Left renal pelvis (tissue), 4 donors: ENCODE results near the gene INTS4. TPM values are rescaled to one million over a fixed set of nuclear protein-coding genes. Genes with fewer than 3 reads are reported as not detected.
"Not testable (repeated sequence)": the region's sequence is repeated elsewhere in the genome, so short reads cannot be mapped to it uniquely, and the experiment has no call there.

ENCODE experiments used
- DNase-seq, 4 donors: peaks; one replicate each; pipeline ENCODE4 v3.0.0-alpha.2; 2013; ENCODE audit warnings: low read depth in 4 of 4, low spot score in 3 of 4
- polyA plus RNA-seq, 4 donors: library from polyadenylated mRNA; unstranded; fragments of 120-200 nt; gene quantifications; one replicate each; pipeline ENCODE4 v1.2.1, GENCODE V29; 2013; ENCODE audit not compliant: insufficient read length in 4 of 4

INTS4 gene, protein sequence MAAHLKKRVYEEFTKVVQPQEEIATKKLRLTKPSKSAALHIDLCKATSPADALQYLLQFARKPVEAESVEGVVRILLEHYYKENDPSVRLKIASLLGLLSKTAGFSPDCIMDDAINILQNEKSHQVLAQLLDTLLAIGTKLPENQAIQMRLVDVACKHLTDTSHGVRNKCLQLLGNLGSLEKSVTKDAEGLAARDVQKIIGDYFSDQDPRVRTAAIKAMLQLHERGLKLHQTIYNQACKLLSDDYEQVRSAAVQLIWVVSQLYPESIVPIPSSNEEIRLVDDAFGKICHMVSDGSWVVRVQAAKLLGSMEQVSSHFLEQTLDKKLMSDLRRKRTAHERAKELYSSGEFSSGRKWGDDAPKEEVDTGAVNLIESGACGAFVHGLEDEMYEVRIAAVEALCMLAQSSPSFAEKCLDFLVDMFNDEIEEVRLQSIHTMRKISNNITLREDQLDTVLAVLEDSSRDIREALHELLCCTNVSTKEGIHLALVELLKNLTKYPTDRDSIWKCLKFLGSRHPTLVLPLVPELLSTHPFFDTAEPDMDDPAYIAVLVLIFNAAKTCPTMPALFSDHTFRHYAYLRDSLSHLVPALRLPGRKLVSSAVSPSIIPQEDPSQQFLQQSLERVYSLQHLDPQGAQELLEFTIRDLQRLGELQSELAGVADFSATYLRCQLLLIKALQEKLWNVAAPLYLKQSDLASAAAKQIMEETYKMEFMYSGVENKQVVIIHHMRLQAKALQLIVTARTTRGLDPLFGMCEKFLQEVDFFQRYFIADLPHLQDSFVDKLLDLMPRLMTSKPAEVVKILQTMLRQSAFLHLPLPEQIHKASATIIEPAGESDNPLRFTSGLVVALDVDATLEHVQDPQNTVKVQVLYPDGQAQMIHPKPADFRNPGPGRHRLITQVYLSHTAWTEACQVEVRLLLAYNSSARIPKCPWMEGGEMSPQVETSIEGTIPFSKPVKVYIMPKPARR
- 10 to 100 TPM; 30.5 to 52.4 (median 42.9) TPM for polyA plus RNA-seq

DNA sequence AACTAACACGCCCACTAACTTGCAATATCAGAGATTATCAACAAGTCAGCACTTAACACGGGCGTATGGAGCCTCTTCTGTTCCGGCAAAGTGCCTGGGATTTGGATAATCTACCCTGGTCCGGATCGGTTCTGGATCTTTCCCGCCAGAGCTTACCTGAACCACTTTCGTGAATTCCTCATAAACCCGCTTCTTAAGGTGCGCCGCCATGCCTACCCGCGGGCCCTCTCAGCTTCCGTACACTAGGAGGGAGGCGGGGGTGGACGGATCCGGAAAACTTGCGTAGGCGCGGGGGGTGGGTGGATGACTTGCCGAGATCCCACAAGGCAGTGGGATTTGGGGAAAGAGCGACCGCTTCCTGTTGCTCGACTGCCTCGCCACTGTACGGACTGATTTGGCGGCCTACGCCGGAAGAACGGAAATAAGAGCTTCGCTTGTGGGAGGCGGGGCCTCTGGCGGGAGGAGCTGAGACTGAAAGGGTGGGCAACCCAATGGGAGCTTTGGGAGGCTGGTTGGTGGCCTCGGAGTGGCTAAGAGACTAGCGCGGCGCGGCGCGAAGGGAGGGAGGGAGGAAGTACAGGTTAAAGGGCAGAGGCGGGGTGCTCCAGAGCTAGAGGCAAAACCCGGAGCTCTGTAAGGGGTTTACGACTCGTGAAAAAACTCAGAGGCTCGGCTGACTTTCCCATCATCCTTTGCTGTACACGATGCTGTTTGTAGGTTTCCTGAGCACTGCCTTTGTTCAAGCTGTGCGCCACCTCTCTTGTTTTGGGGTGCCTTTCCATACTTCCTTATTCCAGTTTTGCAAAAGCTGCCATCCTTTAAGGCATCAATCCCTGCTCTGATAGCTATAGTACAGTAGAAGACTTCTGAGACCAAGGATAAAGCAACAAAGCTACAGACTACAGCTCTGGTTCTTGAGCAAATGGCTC, at the start of gene INTS4:
Gene INTS4, minus strand, starts transcription at position 235 of the 929 bp plus-strand sequence. Its CDS starts 25 bp downstream, at position 210.
- peak; percentile 98 to 99 (median 99) for DNase-seq

DNA sequence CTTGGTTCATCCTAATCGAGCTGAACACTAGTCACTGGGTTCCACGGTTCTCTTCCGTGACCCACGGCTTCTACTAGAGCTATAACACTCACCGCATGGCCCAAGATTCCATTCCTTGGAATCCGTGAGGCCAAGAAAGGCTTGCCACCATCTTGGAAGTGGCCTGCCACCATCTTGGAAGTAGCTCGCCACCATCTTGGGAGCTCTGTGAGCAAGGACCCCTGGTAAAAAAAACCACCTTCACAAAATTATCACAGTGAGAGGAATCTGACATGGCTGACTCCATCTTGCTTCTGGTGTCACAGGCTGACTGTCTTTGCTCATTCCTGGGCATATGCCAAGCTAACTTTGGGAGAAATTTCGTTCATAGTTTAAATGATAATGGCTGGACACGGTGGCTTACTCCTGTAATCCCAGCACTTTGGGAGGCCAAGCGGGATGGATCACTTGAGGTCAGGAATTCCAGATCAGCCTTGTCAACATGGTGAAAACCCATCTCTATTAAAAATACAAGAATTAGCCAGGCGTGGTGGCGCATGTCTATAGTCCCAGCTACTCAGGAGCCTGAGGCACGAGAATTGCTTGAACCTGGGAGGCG, 47.5 kb upstream of the INTS4 start:
- DNase-seq: no peak

DNA sequence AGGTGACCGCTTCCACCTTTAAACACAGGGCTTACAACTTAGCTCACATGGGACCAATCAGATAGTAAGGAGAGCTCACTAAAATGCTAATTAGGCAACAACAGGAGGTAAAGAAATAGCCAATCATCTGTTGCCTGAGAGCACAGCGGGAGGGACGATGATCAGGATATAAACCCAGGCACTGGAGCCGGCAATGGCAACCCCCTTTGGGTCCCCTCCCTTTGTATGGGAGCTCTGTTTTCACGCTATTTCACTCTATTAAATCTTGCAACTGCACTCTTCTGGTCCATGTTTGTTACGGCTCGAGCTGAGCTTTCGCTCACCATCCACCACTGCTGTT, 46.9 kb upstream of the INTS4 start:
- DNase-seq: not testable (repeated sequence)

DNA sequence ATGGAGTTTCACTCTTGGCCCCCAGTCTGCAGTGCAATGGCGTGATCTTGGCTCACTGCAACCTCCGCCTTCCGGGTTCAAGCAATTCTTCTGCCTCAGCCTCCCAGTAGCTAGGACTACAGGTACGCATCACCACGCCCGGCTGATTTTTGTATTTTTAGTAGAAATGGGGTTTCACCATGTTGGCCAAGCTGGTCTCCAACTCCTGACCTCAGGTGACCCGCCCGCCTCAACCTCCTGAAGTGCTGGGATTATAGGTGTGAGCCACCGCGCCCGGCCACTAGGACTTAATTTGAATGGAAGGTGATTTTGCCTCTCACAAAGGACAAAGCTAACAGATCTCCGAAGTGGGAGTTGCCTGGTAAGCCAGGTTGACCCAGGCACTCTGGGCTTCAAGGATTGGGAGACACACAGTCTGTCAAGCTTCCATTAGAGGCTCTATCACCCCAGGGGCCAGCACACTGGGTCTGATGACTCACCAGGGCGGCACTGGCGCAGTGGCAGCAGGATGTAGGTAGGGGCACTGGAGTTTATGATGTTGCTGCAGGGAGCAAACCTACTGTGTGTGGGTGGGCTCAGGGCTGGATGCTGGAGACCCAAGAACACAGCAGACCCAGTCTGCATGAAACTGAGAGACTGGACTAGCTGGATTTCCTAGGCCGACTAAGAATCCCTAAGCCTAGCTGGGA, 46.4 kb upstream of the INTS4 start:
- DNase-seq: no peak

DNA sequence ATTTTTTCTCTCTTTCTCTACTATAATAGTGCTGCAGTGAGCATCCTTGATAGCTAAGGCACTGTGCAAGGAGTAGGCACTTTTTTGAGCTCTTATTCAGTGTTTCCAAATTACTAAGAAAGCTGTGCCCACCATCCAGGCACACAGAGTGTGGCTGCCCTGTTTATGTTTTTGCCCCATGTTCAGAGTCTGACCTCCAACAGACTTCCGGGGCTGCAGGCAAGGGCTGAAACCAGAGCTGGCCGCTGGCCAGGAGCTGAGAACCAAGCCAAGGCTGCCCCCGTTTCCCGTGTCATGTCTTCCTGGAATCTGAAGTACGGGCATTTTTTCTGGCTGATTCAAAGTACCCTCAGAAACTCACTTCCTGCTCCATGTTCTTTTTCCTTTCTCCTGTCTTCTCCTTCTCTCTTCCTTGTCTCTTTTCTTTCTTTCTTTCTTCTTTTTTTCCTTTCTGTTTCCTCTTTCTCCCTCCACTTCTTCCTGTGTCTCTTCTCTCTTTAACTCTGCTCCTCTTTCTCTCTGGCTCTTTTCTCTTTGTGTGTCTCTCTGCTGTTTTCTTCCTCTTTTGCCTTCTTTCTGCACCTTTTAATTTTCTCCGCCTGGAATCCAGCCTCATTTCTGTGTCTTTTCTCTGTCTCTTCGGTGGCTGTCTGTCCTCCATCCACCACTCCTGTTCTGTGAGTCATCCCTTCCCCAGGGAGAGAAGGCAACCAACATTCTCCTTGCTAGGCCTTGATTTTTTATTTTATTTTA, 45.6 kb upstream of the INTS4 start:
- DNase-seq: no peak

DNA sequence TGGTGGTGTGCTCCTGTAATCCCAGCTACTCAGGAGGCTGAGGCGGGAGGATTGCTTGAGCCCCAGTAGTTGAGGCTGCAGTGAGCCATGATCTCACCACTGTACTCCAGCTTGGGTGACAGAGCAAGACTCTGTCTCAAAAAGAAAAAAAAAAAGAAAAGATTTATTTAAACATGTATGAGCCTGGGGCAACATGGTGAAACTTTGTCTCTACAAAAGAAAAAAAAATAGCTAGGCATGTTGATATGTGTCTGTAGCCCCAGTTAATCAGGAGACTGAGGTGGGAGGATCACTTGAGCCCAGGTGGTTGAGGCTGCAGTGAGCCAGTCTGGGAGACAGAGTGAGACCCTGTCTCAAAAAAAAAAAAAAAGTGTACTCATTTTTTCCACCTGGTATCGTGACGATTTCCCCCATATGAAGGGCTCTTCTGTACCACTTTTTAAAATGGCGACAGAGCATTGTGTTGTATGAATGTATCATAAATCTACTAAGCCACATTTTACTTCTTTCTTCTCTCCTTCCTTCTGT, 45.0 kb upstream of the INTS4 start:
- no peak for DNase-seq

DNA sequence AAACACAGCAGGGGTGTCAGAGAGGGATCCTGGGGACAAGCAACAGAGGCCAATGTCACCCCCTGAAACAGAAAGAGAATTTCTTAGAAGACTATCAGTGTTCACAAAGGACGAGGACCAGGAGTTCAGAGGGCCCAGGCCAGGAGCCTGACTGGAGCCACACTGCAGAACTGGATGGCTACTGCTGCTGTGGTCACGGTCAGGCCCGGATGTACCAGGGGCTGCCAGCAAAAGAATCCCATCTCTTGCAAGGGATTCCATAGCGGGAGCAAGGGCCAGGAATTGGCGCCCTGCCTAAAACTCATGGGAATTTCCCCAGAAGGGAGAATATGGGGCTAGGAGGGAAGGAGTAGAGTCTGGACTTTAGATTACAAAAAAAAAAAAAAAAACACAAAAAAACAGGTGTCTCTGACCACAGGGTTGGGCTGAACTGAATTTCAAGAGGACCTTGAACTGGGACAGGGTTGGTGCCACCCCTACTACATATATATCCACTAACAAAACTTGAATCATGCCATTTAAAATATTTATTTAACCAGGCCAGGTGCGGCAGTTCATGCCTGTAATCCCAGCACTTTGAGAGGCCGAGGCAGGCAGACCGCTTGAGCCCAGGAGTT, 44.3 kb upstream of the INTS4 start:
- DNase-seq: no peak

DNA sequence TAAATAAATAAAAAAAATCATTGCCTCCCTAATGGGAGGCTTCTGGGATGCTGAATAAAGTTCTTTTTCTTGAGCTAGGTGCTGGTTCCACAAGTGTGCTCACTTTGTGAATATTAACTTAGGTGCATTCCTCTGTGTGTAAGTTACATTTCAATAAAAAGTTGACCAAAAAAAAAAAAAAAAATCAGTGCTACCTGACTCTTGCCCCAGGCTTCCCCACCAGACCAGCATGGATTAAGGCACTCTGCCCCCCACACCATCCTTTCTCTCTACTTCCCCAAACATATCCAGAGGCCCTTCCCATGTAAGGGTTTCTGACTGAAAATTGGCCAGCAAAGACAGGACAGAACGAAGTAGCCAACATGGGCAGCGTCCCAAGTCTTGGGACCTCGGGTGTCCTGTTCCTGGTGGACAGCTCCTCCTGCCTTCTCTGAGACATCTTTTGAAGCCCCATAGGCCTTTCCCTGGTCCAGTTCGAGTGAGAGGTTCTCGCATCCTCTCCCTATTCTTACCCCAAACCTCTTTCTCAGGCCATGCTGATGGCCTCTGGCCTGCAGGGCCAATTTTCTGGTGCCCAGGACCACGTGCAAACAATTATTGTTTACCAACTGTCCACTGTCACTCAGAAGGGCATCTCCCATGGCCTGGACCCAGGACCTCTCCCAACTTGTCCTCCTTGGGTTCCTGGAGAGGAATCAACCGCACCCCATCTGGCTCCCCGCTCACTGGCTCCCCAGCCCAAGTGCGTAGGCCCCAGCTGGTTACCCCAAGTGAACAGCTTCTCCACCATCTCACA, 43.6 kb upstream of the INTS4 start:
- DNase-seq: no peak

DNA sequence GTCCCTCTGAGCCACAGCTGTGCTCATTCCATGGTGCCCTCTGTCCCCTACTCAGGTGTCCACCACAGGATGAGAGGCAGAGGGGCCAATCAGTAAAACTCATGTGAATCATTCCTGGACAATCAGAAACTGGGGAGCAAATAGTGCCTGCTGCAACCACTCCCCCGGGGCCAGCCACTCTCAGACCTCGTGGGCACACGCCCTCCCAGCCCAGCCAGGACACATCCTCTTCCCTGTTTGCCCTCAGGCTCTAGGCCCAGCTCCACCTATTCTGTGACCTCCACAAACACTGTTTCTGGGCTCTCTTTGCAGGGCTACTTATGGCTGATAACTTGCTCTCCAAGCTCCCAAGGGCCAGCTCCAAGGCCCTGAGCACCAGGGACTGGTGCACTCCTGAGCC, 42.6 kb upstream of the INTS4 start:
- DNase-seq: no peak

DNA sequence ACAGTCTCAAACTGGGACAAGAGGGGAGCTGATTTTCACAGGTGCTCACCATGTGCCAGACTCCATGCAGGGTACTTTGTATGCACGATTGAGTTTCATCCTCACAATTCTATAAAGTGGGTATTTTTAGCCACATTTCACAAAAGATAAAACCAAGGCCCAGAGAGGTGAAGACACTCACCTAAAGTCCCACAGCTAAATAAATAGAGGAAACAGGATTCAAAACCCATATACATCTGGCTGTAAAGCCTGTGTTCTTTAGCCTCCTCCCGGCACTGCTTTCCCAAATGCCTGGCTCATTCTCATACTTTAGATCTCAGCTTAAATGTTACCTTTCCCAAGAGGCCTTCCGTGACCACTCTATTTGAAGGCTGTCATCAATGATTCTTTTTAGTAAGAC, 41.8 kb upstream of the INTS4 start:
- no peak for DNase-seq

DNA sequence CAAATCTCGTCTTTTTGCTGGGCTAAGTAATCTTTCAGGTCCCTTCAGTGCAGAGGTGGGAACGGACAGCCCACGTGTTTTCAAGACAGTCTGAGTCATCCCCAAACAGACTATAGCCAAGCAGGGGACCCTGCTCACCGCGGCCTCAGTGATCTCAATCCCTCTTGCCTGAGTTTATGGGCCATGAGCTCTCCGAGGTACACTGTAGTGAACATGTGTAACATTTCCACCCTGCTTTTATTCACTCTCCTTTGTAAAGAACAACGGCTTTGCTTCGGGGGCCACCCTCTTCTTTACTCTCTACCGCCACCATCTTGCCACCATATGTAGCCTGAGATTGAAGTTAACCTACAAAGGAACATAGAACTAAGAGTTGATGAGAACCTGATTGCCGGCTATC, 40.2 kb upstream of the INTS4 start:
- no peak for DNase-seq

DNA sequence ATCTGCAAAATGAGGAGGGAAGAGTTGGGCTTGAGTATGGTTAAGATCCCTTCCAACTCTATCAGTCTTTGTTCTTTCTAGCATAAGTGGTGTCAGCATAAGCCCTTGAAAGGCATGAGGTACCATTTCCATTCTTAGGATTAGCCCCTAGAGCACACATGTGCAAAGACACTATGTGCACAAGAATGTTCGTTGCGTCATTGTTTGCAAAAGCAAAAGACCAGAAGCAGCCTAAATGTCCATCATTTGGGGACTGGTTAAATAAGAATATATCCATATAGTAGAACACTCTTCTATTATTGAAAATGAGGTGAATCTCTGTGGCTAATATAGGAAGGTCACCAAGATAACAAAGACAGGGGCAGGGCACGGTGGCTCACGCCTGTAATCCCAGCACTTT, 38.6 kb upstream of the INTS4 start:
- no peak for DNase-seq

DNA sequence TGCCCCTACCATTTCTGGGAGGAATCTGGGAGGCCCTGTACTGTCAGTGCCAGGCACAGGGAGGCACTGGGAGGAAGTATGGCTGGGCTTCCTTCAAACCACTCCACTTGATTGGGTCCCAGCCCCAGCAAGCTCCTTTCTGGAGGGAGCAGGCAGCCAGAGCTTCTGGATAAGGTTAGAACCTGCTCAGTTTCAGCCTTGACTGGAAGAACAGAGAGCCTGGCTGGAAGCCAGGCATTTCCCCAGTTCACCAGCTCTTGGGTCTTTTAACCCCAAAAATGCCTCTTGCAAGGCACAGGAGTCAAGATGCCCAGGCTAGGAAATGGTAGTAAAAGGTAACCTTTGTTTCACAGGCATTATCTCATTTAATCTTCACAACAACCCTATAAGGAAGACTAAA, 37.6 kb upstream of the INTS4 start:
- no peak for DNase-seq

DNA sequence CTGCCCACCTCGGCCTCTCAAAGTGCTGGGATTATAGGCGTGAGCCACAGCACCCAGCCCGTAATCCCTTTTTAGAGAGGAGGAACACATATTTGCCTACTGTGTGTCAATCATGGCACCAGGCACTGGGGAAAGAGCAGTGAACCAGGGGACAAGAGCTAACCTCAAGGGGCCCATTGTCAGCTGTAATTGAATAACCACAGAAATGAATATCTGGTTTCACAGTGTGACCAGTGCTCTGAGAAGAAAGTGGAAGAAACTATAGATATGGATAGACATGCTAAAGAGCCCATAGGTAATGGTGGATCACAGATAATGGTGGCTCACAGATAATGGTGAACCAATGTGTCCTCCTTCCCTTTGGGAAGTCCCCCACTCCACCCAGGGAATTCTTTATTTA, 37.2 kb upstream of the INTS4 start:
- no peak for DNase-seq

DNA sequence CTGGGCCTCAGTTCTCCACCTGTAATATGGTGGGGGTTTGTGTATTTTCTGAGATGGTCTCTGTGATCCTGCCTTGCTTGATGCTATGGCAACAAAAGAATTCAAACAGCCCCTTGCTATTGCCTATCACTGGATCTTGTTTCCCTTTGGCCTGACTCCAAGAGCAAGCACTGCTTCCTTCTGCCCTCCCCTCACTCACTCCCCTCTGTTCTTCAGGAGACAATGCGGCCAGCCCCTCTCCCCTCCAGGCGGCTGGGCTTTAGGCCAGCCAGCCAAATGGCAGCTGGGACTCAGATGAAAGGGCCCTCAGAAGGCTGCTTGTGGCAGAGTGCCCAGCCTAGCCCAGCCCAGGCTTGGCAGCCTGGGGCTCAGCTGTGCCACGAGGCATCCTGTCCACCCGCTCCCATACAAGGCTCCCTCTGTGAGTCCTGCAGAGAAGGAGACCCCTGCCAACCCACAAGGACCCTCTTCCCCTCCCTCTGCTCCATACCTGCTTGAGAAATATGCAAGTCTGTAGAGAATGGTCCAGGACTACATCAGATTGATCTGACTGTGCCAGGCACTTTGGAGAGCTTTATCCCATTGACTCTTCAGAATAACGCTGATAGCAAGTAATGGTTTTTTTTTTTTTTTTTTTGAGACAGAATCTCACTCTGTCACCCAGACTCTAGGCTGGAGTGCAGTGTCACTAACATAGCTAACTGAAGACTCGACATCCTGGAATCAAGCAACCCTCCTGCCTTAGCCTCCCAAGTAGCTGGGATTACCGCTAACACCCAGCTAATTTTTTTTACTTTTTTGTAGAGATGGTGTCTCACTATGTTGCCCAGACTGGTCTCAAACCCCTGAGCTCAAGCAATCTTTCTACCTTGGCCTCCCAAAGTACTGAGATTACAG, 36.2 kb upstream of the INTS4 start:
- peak in 2 of 4 donors; percentile 69 to 74 for DNase-seq

DNA sequence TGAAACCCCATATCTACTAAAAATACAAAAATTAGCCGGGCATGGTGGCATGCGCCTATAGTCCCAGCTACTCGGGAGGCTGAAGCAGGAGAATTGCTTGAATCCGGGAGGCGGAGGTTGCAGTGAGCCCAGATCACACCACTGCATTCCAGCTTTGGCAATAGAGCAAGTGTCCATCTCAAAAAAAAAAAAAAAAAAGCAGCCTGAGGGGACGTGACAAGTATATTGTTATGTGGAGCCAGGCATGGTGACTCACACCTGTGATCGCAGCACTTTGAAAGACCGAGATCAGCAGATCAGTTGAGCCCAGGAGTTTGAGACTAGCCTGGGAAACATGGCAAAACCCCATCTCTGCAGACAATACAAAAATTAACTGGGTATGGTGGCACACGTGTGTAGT, 34.0 kb upstream of the INTS4 start:
- not testable (repeated sequence) for DNase-seq
